HepG2 (cell line): ENCODE data around the gene CTBP1. TPM values are rescaled to one million over a fixed set of nuclear protein-coding genes. Genes with fewer than 3 reads are reported as not detected.

Experiments used
- ATAC-seq: fragments of 200-7000 bp; cut with Tn5 transposase; 3 replicates; pipeline ENCODE4 v1.9.1; 2020; ENCODE audit warnings: mild to moderate bottlenecking, moderate library complexity
- BruUV-seq: library from RNA; stranded (reverse); fragments of 400-500 nt; replicated peaks from 2 replicates; lab custom pipeline; 2021; lab: Mats Ljungman, UMichigan
- CTCF ChIA-PET: fragments of 300-600 bp; formaldehyde crosslinking; extraction: SDS; loops from one replicate; lab custom pipeline; 2021; ENCODE audit warnings: low total read pairs, inconsistent platforms, low intra/inter-chr PET ratio; lab: Yijun Ruan, JAX
- POLR2A ChIA-PET: fragments of 350-600 bp; sonication (Branson Sonifier 250); formaldehyde crosslinking; loops from one replicate; lab custom pipeline; 2020; ENCODE audit warnings: antibody characterized with exemption, inconsistent platforms; lab: Yijun Ruan, JAX
- DNase-seq: peaks from one replicate; pipeline ENCODE4 v3.0.0-alpha.2; 2015; ENCODE audit warnings: low spot score
- FAIRE-seq: peaks from 3 replicates; lab custom pipeline; 2011; peaks lifted over from hg19 to GRCh38; lab: Jason Lieb, UNC
- H2AFZ ChIP-seq: one replicate; pipeline ENCODE4 v1.6.1; 2011; ENCODE audit warnings: low read length, inconsistent platforms
- H3K27ac ChIP-seq: fragments of 300-600 bp; 3 replicates; pipeline ENCODE4 v1.8.0; 2011; ENCODE audit warnings: mixed run types, mild to moderate bottlenecking, mixed read lengths, low read length, inconsistent platforms; ENCODE audit not compliant: insufficient read depth; ENCODE audit errors: extremely low read length
- H3K27me3 ChIP-seq, 2 experiments: fragments of 200-600 bp in 1 of 2; 2 replicates in 1 of 2; 3 replicates in 1 of 2; pipeline versions ENCODE4 v1.6.0 to v1.8.0; 2011; ENCODE audit warnings: low read length in 2 of 2, mild to moderate bottlenecking in 2 of 2, moderate library complexity in 2 of 2, inconsistent platforms in 1 of 2; ENCODE audit not compliant: insufficient read depth in 2 of 2, control insufficient read depth in 1 of 2
- H3K36me3 ChIP-seq, 2 experiments: fragments of 200-600 bp in 1 of 2; replicated peaks in 1 of 2; 2 replicates in 1 of 2; 3 replicates in 1 of 2; pipeline versions ENCODE4 v1.5.1 to v1.8.0; 2011; ENCODE audit warnings: low read length in 2 of 2, inconsistent platforms in 1 of 2; ENCODE audit not compliant: insufficient read depth in 2 of 2, control insufficient read depth in 1 of 2
- H3K4me1 ChIP-seq: 2 replicates; pipeline ENCODE4 v1.5.1; 2012; ENCODE audit warnings: low read length, inconsistent platforms; ENCODE audit not compliant: insufficient read depth
- H3K4me2 ChIP-seq: 2 replicates; pipeline ENCODE4 v1.6.0; 2011; ENCODE audit warnings: low read depth, low read length, inconsistent platforms
- H3K4me3 ChIP-seq, 3 experiments: fragments of 200-600 bp in 1 of 3; sonication (generic), shearing (Covaris generic) in 1 of 3; replicated peaks in 1 of 3; 2 replicates each; pipeline ENCODE4 v1.5.1; 2011 to 2016; ENCODE audit warnings: low read length in 3 of 3, inconsistent platforms in 2 of 3, low read depth in 2 of 3, mild to moderate bottlenecking in 2 of 3, control low read depth in 1 of 3, mixed read lengths in 1 of 3; ENCODE audit not compliant: insufficient read depth in 1 of 3
- H3K79me2 ChIP-seq: one replicate; pipeline ENCODE4 v1.6.1; 2011; ENCODE audit warnings: low read length, inconsistent platforms; ENCODE audit not compliant: insufficient read depth
- H3K9ac ChIP-seq: 2 replicates; pipeline ENCODE4 v1.6.0; 2011; ENCODE audit warnings: mild to moderate bottlenecking, low read depth, low read length, inconsistent platforms; ENCODE audit not compliant: insufficient read depth
- H3K9me3 ChIP-seq: 2 replicates; pipeline ENCODE4 v1.5.1; 2012; ENCODE audit warnings: mild to moderate bottlenecking, low read length
- H4K20me1 ChIP-seq: 2 replicates; pipeline ENCODE4 v1.6.0; 2011; ENCODE audit warnings: inconsistent platforms, mild to moderate bottlenecking, low read length, moderate library complexity; ENCODE audit not compliant: insufficient read depth
- E2F2 ChIP-seq: sonication (generic); formaldehyde crosslinking; IDR thresholded peaks from 2 replicates; pipeline ENCODE4 v1.4.0; 2020; ENCODE audit warnings: missing genetic modification reagents, borderline replicate concordance
- FOSL1 ChIP-seq: sonication (generic); formaldehyde crosslinking; IDR thresholded peaks from 2 replicates; pipeline ENCODE4 v1.9.0; 2021; ENCODE audit warnings: missing genetic modification reagents, borderline replicate concordance
- IRX3 ChIP-seq: sonication (generic); formaldehyde crosslinking; IDR thresholded peaks from 2 replicates; pipeline ENCODE4 v1.8.1; 2023; ENCODE audit warnings: mild to moderate bottlenecking, low read depth, missing genetic modification reagents, borderline replicate concordance
- JDP2 ChIP-seq: sonication (generic); formaldehyde crosslinking; IDR thresholded peaks from 2 replicates; pipeline ENCODE4 v1.8.1; 2022; ENCODE audit warnings: missing genetic modification reagents, borderline replicate concordance
- MBD4 ChIP-seq: IDR thresholded peaks from 2 replicates; pipeline ENCODE4 v1.6.1; 2012; ENCODE audit warnings: low read length, inconsistent platforms, borderline replicate concordance
- MYPOP ChIP-seq: sonication (generic); formaldehyde crosslinking; IDR thresholded peaks from 2 replicates; pipeline ENCODE4 v1.8.1; 2023; ENCODE audit warnings: mild to moderate bottlenecking, moderate library complexity, missing genetic modification reagents
- NR2F2 ChIP-seq: IDR thresholded peaks from 2 replicates; pipeline ENCODE4 v1.6.1; 2012; ENCODE audit warnings: low read depth, inconsistent platforms, borderline replicate concordance
- POLR2AphosphoS2 ChIP-seq: IDR thresholded peaks from 2 replicates; pipeline ENCODE4 v1.6.1; 2011; ENCODE audit warnings: low read depth, low read length, improper control_type of control experiment
- POLR2G ChIP-seq: fragments of 200-400 bp; formaldehyde crosslinking; IDR thresholded peaks from 2 replicates; pipeline ENCODE4 v1.6.1; 2018; ENCODE audit warnings: mild to moderate bottlenecking, low read depth, low read length, moderate library complexity
- ZFYVE20 ChIP-seq: sonication (generic); formaldehyde crosslinking; IDR thresholded peaks from 2 replicates; pipeline ENCODE4 v1.8.0; 2023; ENCODE audit warnings: low read depth, mild to moderate bottlenecking, moderate library complexity, missing genetic modification reagents, borderline replicate concordance
- ZNF234 ChIP-seq: sonication (generic); formaldehyde crosslinking; conservative IDR thresholded peaks from 2 replicates; pipeline ENCODE4 v1.5.1; 2020; ENCODE audit warnings: mild to moderate bottlenecking, missing genetic modification reagents
- ZNF317 ChIP-seq: sonication (generic); formaldehyde crosslinking; IDR thresholded peaks from 2 replicates; pipeline ENCODE4 v1.5.0; 2020; ENCODE audit warnings: mild to moderate bottlenecking, missing genetic modification reagents
- ZNF44 ChIP-seq: sonication (generic); formaldehyde crosslinking; IDR thresholded peaks from 2 replicates; pipeline ENCODE4 v1.5.1; 2020; ENCODE audit warnings: mild to moderate bottlenecking, missing genetic modification reagents
- ZNF597 ChIP-seq: sonication (generic); formaldehyde crosslinking; IDR thresholded peaks from 2 replicates; pipeline ENCODE4 v1.5.0; 2020; ENCODE audit warnings: missing genetic modification reagents
- ZNF737 ChIP-seq: sonication (generic); formaldehyde crosslinking; IDR thresholded peaks from 2 replicates; pipeline ENCODE4 v1.5.0; 2020; ENCODE audit warnings: missing genetic modification reagents, mild to moderate bottlenecking, borderline replicate concordance
- ZNF775 ChIP-seq: sonication (generic); formaldehyde crosslinking; IDR thresholded peaks from 2 replicates; pipeline ENCODE4 v1.4.0; 2020; ENCODE audit warnings: missing genetic modification reagents, mild to moderate bottlenecking, moderate library complexity, borderline replicate concordance
- WGBS: methylation state at CpG from one replicate; pipeline ENCODE4 v1.1.6; 2017; ENCODE audit warnings: low lambda C conversion rate; 5-methylcytosine and 5-hydroxymethylcytosine counted together
- in situ Hi-C: cut with HindIII; loops from 2 replicates; pipeline ENCODE4 v1.10.0; 2017; ENCODE audit warnings: low pct_unique_long_range_greater_than_20kb; ENCODE audit not compliant: extremely low pct_ligation_motif_present
- intact Hi-C: fragments of 100-400 bp; cut with micrococcal nuclease; formaldehyde crosslinking; loops from one replicate; pipeline ENCODE4 v1.10.0; 2022; ENCODE audit not compliant: unreplicated experiment
- polyA plus RNA-seq, 8 experiments: library from polyadenylated mRNA; depleted of rRNA in 3 of 8; stranded (reverse) in 7 of 8; unstranded in 1 of 8; fragments of >200 nt; fragmentation: Illumina TruSeq in 4 of 8; extraction: Trizol in 4 of 8; gene quantifications; 2 replicates each; pipeline versions ENCODE4 v1.2.1 to v1.2.3, GENCODE V29; 2011 to 2016; ENCODE audit warnings: low read depth in 4 of 8, missing spikeins in 1 of 8, mixed read lengths in 1 of 8; ENCODE audit not compliant: insufficient read depth in 1 of 8
- total RNA-seq, 5 experiments: library from RNA; depleted of rRNA; stranded (reverse); fragments of >200 nt; fragmentation: Illumina TruSeq; extraction: Trizol; gene quantifications; 2 replicates each; pipeline ENCODE4 v1.2.3, GENCODE V29; 2016; ENCODE audit warnings: low read depth in 1 of 5

Gene CTBP1
- total and polyA plus RNA-seq, 2 of the 13 experiments (the other 11 are each of a cell fraction or from before 2014, with no cell fraction given) = 78.5 to 112 TPM

- POLR2A ChIA-PET = no interaction called here
- no peak for FAIRE-seq
- in situ Hi-C loops = no loop called here
Observed at GRCh38 chr4:1258457-1258856, 9.5 kb upstream of the CTBP1 start.

More at GRCh38 chr4:1258457-1258856, 9.5 kb upstream of the CTBP1 start:
- no peak for DNase-seq
- Histone ChIP-seq H3K27me3 (no peaks in the 10 kb centered on the region), H3K27ac (no peak overlapping the region), H3K79me2 (no peaks in the 10 kb centered on the region), H3K9ac (no peak overlapping the region), H3K4me1 (peaks cover 2% of the 10 kb centered on the region; the same call in 1 of the 2 replicates), H2AFZ (no peak overlapping the region), H3K9me3 (peaks cover 21% of the 10 kb centered on the region), H3K4me3 (no peak overlapping the region), H3K36me3 (no peaks in the 10 kb centered on the region), H4K20me1 (no peaks in the 10 kb centered on the region), H3K4me2 (no peak overlapping the region)
- WGBS = 72% methylated on average over 2 of the region's 2 CpGs
- intact Hi-C loops = no loop called here
- CTCF ChIA-PET = no interaction called here
- ATAC-seq = no peak
- BruUV-seq = no TSS peak
- no peak for TF ChIP-seq ZNF597 (CRISPR knock-in tag)
- no peak for TF ChIP-seq POLR2G
- TF ChIP-seq NR2F2 = no peak
- TF ChIP-seq IRX3 (CRISPR knock-in tag) = no peak
- TF ChIP-seq MYPOP (CRISPR knock-in tag) = no peak
- TF ChIP-seq E2F2 = no peak
- no peak for TF ChIP-seq ZNF737 (CRISPR knock-in tag)
- no peak for TF ChIP-seq FOSL1 (CRISPR knock-in tag)
- TF ChIP-seq JDP2 = no peak
- no peak for TF ChIP-seq ZFYVE20 (CRISPR knock-in tag)
- no peak for TF ChIP-seq ZNF775 (CRISPR knock-in tag)
- no peak for TF ChIP-seq ZNF234 (CRISPR knock-in tag)
- TF ChIP-seq ZNF317 (CRISPR knock-in tag) = no peak
- no peak for TF ChIP-seq ZNF44
- TF ChIP-seq MBD4 = no peak
- no peak for TF ChIP-seq POLR2AphosphoS2
